Panc1 (cell line): ENCODE results near the gene PDE4B.

Source experiments
- CTCF ChIP-seq: fragments of 450-650 bp; IDR thresholded peaks from 2 replicates; pipeline ENCODE4 v1.5.1; 2017; ENCODE audit warnings: mild to moderate bottlenecking
- POLR2AphosphoS5 ChIP-seq: IDR thresholded peaks from 2 replicates; pipeline ENCODE4 v1.6.1; 2012; ENCODE audit warnings: mild to moderate bottlenecking, low read depth, low read length, moderate library complexity
- REST ChIP-seq, 2 experiments: IDR thresholded peaks; 2 replicates each; pipeline ENCODE4 v1.6.1; 2011 to 2012; ENCODE audit warnings: low read depth in 2 of 2, control low read depth in 1 of 2, low read length in 1 of 2, mild to moderate bottlenecking in 1 of 2, moderate library complexity in 1 of 2; ENCODE audit not compliant: insufficient read depth in 1 of 2
- SIN3A ChIP-seq: IDR thresholded peaks from 2 replicates; pipeline ENCODE4 v1.6.1; 2012; ENCODE audit warnings: low read depth, mild to moderate bottlenecking, low read length, moderate library complexity, borderline replicate concordance; ENCODE audit not compliant: insufficient read depth
- TCF7L2 ChIP-seq: IDR thresholded peaks from 2 replicates; pipeline ENCODE4 v1.6.1; 2011; ENCODE audit warnings: mild to moderate bottlenecking, low read depth, low read length, inconsistent platforms

DNA sequence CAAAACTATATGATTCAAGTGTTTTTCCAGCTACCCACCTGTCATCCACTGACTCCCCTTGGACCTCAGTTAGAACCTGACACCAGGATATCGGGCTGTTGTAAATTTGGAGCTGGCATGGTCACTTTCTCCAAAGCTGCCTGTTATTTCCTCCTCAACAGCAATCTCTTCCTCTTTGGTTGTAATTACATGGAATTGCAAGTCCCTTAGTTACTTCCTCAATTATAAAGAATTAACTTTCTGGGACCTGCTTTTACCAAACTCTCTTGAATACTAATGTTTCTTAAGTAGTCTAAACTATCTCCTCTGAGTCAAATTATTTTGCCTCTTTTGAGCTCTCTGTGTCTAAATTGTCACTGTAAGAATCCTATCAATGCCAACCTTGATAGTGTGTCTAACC, 590.9 kb downstream of the PDE4B start:
- TF ChIP-seq CTCF (no peak), POLR2AphosphoS5 (no peak), SIN3A (no peak), REST (IDR thresholded peaks at IDR 0.05; ENCODE audit: insufficient read depth in 1 of 2, low read depth in 2 of 2, low read length in 1 of 2) (no peak), TCF7L2 (no peak)
